IMR-90 (cell line): Measurements from ENCODE around the gene PITPNB. TPM values are rescaled to one million over a fixed set of nuclear protein-coding genes. Genes with fewer than 3 reads are reported as not detected.

ENCODE experiments used
- ATAC-seq: fragments of 200-7000 bp; cut with Tn5 transposase; 2 replicates; pipeline ENCODE4 v1.9.1; 2020; ENCODE audit warnings: low read depth, mild to moderate bottlenecking, moderate library complexity
- BruUV-seq: library from RNA; stranded (reverse); fragments of 400-500 nt; replicated peaks from 2 replicates; lab custom pipeline; 2021; lab: Mats Ljungman, UMichigan
- CTCF ChIA-PET: fragments of 300-600 bp; formaldehyde crosslinking; extraction: SDS; loops from one replicate; lab custom pipeline; 2021; ENCODE audit warnings: antibody characterized with exemption; lab: Yijun Ruan, JAX
- POLR2A ChIA-PET: fragments of 300-600 bp; sonication (Branson Sonifier 250); formaldehyde crosslinking; loops from one replicate; lab custom pipeline; 2022; ENCODE audit warnings: antibody characterized with exemption; ENCODE audit not compliant: unreplicated experiment; lab: Charles Lee
- DNase-seq: peaks from one replicate; pipeline ENCODE4 v3.0.0; 2013
- H2AFZ ChIP-seq: replicated peaks from 2 replicates; pipeline ENCODE3; 2013; ENCODE audit warnings: low read length, mild to moderate bottlenecking; ENCODE audit not compliant: poor library complexity
- H2AK5ac ChIP-seq: 2 replicates; pipeline ENCODE4 v1.6.1; 2013; ENCODE audit warnings: low read depth, low read length, inconsistent platforms
- H2AK9ac ChIP-seq: replicated peaks from 2 replicates; pipeline ENCODE3; 2013; ENCODE audit warnings: mild to moderate bottlenecking, low read depth, low read length, moderate library complexity; ENCODE audit not compliant: poor library complexity
- H2BK120ac ChIP-seq: 2 replicates; pipeline ENCODE4 v1.6.1; 2013; ENCODE audit warnings: low read depth, low read length, inconsistent platforms
- H2BK15ac ChIP-seq: 3 replicates; pipeline ENCODE4 v1.6.1; 2013; ENCODE audit warnings: low read depth, low read length, inconsistent platforms
- H2BK20ac ChIP-seq: 2 replicates; pipeline ENCODE4 v1.6.1; 2013; ENCODE audit warnings: low read depth, mild to moderate bottlenecking, inconsistent platforms, low read length, moderate library complexity
- H2BK5ac ChIP-seq: 2 replicates; pipeline ENCODE4 v1.6.1; 2013; ENCODE audit warnings: mild to moderate bottlenecking, low read depth, low read length, inconsistent platforms; ENCODE audit not compliant: poor library complexity, severe bottlenecking
- H3K14ac ChIP-seq: replicated peaks from 2 replicates; pipeline ENCODE4 v1.6.1; 2013; ENCODE audit warnings: low read depth, low read length, inconsistent platforms
- H3K18ac ChIP-seq: 2 replicates; pipeline ENCODE4 v1.6.1; 2013; ENCODE audit warnings: low read depth, low read length, control low read depth
- H3K23ac ChIP-seq: 2 replicates; pipeline ENCODE4 v1.6.1; 2013; ENCODE audit warnings: low read depth, low read length, inconsistent platforms
- H3K27ac ChIP-seq: 2 replicates; pipeline ENCODE4 v1.5.1; 2013; ENCODE audit warnings: mild to moderate bottlenecking, control low read depth, low read length; ENCODE audit not compliant: insufficient read depth
- H3K27me3 ChIP-seq: 2 replicates; pipeline ENCODE4 v1.6.1; 2013; ENCODE audit warnings: low read length; ENCODE audit not compliant: control insufficient read depth, insufficient read depth
- H3K36me3 ChIP-seq: 2 replicates; pipeline ENCODE4 v1.6.1; 2013; ENCODE audit warnings: low read length, mixed read lengths; ENCODE audit not compliant: control insufficient read depth, insufficient read depth
- H3K4ac ChIP-seq: 2 replicates; pipeline ENCODE4 v1.6.1; 2013; ENCODE audit warnings: low read depth, low read length, inconsistent platforms
- H3K4me1 ChIP-seq: 2 replicates; pipeline ENCODE4 v1.6.1; 2013; ENCODE audit warnings: low read length, mixed read lengths; ENCODE audit not compliant: control insufficient read depth, insufficient read depth
- H3K4me2 ChIP-seq: 2 replicates; pipeline ENCODE4 v1.6.1; 2013; ENCODE audit warnings: low read depth, mild to moderate bottlenecking, control low read depth, low read length, moderate library complexity
- H3K4me3 ChIP-seq: 2 replicates; pipeline ENCODE4 v1.5.1; 2013; ENCODE audit warnings: low read depth, mild to moderate bottlenecking, control low read depth, low read length, moderate library complexity; ENCODE audit not compliant: insufficient read depth
- H3K56ac ChIP-seq: 2 replicates; pipeline ENCODE4 v1.6.1; 2013; ENCODE audit warnings: low read length, inconsistent platforms; ENCODE audit not compliant: insufficient read depth; ENCODE audit errors: extremely low read depth
- H3K79me1 ChIP-seq, 2 experiments: 2 replicates each; pipeline ENCODE4 v1.6.1; 2013; ENCODE audit warnings: low read length in 2 of 2, inconsistent platforms in 1 of 2, low read depth in 1 of 2
- H3K9ac ChIP-seq: 2 replicates; pipeline ENCODE4 v1.6.1; 2013; ENCODE audit warnings: low read depth, low read length, control low read depth
- H3K9me1 ChIP-seq: 2 replicates; pipeline ENCODE4 v1.6.1; 2013; ENCODE audit warnings: low read length, inconsistent platforms; ENCODE audit not compliant: insufficient read depth
- H3K9me3 ChIP-seq: 2 replicates; pipeline ENCODE4 v1.6.1; 2013; ENCODE audit warnings: low read length; ENCODE audit not compliant: control insufficient read depth, insufficient read depth
- H4K20me1 ChIP-seq: 2 replicates; pipeline ENCODE4 v1.6.1; 2013; ENCODE audit warnings: low read length, inconsistent platforms; ENCODE audit not compliant: insufficient read depth
- H4K5ac ChIP-seq: 2 replicates; pipeline ENCODE4 v1.6.1; 2013; ENCODE audit warnings: mild to moderate bottlenecking, low read depth, low read length, control low read depth
- H4K8ac ChIP-seq, 2 experiments: 2 replicates each; pipeline ENCODE4 v1.6.1; 2013; ENCODE audit warnings: low read depth in 2 of 2, low read length in 2 of 2, control low read depth in 1 of 2, inconsistent platforms in 1 of 2
- H4K91ac ChIP-seq: 2 replicates; pipeline ENCODE4 v1.6.1; 2013; ENCODE audit warnings: low read depth, low read length, inconsistent platforms; ENCODE audit not compliant: insufficient read depth
- BHLHE40 ChIP-seq: fragments of 150-350 bp; IDR thresholded peaks from 2 replicates; pipeline ENCODE4 v1.6.1; 2016; ENCODE audit warnings: mild to moderate bottlenecking, low read depth, low read length
- CEBPB ChIP-seq: IDR thresholded peaks from 2 replicates; pipeline ENCODE4 v1.6.1; 2012; ENCODE audit warnings: low read depth, low read length, improper control_type of control experiment
- CHD1 ChIP-seq: IDR thresholded peaks from 2 replicates; pipeline ENCODE4 v1.6.1; 2012; ENCODE audit warnings: low read depth, low read length, improper control_type of control experiment
- CTCF ChIP-seq: conservative IDR thresholded peaks from 2 replicates; pipeline ENCODE4 v1.5.1; 2012; ENCODE audit warnings: mild to moderate bottlenecking, low read depth, low read length, improper control_type of control experiment
- ELK1 ChIP-seq: fragments of 150-350 bp; IDR thresholded peaks from 2 replicates; pipeline ENCODE4 v1.6.1; 2016; ENCODE audit warnings: low read depth, mild to moderate bottlenecking, low read length, moderate library complexity, borderline replicate concordance
- FOS ChIP-seq: fragments of 150-350 bp; IDR thresholded peaks from 2 replicates; pipeline ENCODE4 v1.6.1; 2016; ENCODE audit warnings: low read depth, low read length
- MAFK ChIP-seq: IDR thresholded peaks from 2 replicates; pipeline ENCODE4 v1.6.1; 2012; ENCODE audit warnings: low read depth, low read length, improper control_type of control experiment
- MAZ ChIP-seq: IDR thresholded peaks from 2 replicates; pipeline ENCODE4 v1.6.1; 2012; ENCODE audit warnings: low read depth, mild to moderate bottlenecking, low read length, improper control_type of control experiment, moderate library complexity, borderline replicate concordance
- MXI1 ChIP-seq: IDR thresholded peaks from 2 replicates; pipeline ENCODE4 v1.6.1; 2012; ENCODE audit warnings: low read depth, mild to moderate bottlenecking, low read length, moderate library complexity, borderline replicate concordance
- NFE2L2 ChIP-seq: fragments of 150-350 bp; IDR thresholded peaks from 2 replicates; pipeline ENCODE4 v1.6.1; 2016; ENCODE audit warnings: low read depth, mild to moderate bottlenecking, low read length
- POLR2A ChIP-seq: IDR thresholded peaks from 2 replicates; pipeline ENCODE4 v1.6.1; 2012; ENCODE audit warnings: mild to moderate bottlenecking, low read depth, low read length
- RAD21 ChIP-seq: IDR thresholded peaks from 2 replicates; pipeline ENCODE4 v1.6.1; 2012; ENCODE audit warnings: low read length, improper control_type of control experiment
- RCOR1 ChIP-seq: IDR thresholded peaks from 2 replicates; pipeline ENCODE4 v1.6.1; 2012; ENCODE audit warnings: mild to moderate bottlenecking, low read length, improper control_type of control experiment; ENCODE audit not compliant: insufficient replicate concordance
- RFX5 ChIP-seq: IDR thresholded peaks from 2 replicates; pipeline ENCODE4 v1.8.0; 2012; ENCODE audit warnings: low read depth, mild to moderate bottlenecking, low read length, moderate library complexity
- SMC3 ChIP-seq: fragments of 150-350 bp; IDR thresholded peaks from 2 replicates; pipeline ENCODE4 v1.6.1; 2016; ENCODE audit warnings: low read depth, mild to moderate bottlenecking, antibody characterized with exemption, low read length, moderate library complexity
- USF2 ChIP-seq: fragments of 150-350 bp; IDR thresholded peaks from 2 replicates; pipeline ENCODE4 v1.6.1; 2017; ENCODE audit warnings: mild to moderate bottlenecking, antibody characterized with exemption, low read length, low read depth
- WGBS, 2 experiments: methylation state at CpG; one replicate each; pipeline versions ENCODE4 v1.1.5 to v1.1.7; 2013; ENCODE audit warnings: missing lambda C conversion rate in 2 of 2; ENCODE audit not compliant: insufficient read length in 1 of 2; ENCODE audit errors: extremely low coverage in 2 of 2; 5-methylcytosine and 5-hydroxymethylcytosine counted together
- dilution Hi-C: fragments of 300-500 bp; cut with HindIII; formaldehyde crosslinking; loops from one replicate; pipeline ENCODE4 v1.14.3; 2018; ENCODE audit warnings: low sequenced_read_pairs; ENCODE audit not compliant: unreplicated experiment
- in situ Hi-C: fragments of 300-500 bp; cut with MboI; formaldehyde crosslinking; loops from 3 replicates; pipeline ENCODE4 v1.14.3; 2019; ENCODE audit warnings: low sequenced_read_pairs, inconsistent platforms, mixed read lengths
- intact Hi-C: fragments of 100-400 bp; cut with micrococcal nuclease; formaldehyde crosslinking; loops from 2 replicates; pipeline ENCODE4 v1.10.0; 2022
- polyA plus RNA-seq, 3 experiments: library from polyadenylated mRNA; depleted of rRNA; stranded (reverse); fragments of >200 nt; gene quantifications; 2 replicates each; pipeline ENCODE4 v1.2.3, GENCODE V29; 2012; ENCODE audit warnings: low replicate concordance in 1 of 3
- total RNA-seq: library from RNA; depleted of rRNA; stranded (reverse); fragments of >200 nt; gene quantifications from 2 replicates; pipeline ENCODE4 v1.2.3, GENCODE V29; 2012

Gene PITPNB
- total and polyA plus RNA-seq, 2 of the 4 experiments (the other 2 are of a cell fraction) = 19.7 to 54.5 TPM

GRCh38 chr22:27809226-27809603, 109.8 kb downstream of the PITPNB start:
- BruUV-seq = no TSS peak
- no peaks in the 10 kb centered on the region for H4K20me1 ChIP-seq
- intact Hi-C loops (loop anchor here (10.0 kb wide), 2 partner anchors 196 to 274 kb away; no protein-coding TSS in a partner anchor), dilution Hi-C loops (no loop called here), in situ Hi-C loops (loop anchor here (10.0 kb wide), 1 partner anchor 404 kb away; no protein-coding TSS in a partner anchor)
- no peaks in the 10 kb centered on the region for H3K9me3 ChIP-seq
- H3K4ac ChIP-seq = no peak overlapping the region; the same call in 1 of the 2 replicates
- no peak overlapping the region for H3K18ac ChIP-seq
- no peak overlapping the region for H3K4me3 ChIP-seq
- H2BK5ac ChIP-seq = no peak overlapping the region
- peak overlapping the region; percentile 51; the same call in 1 of the 2 replicates for H3K23ac ChIP-seq
- no peaks in the 10 kb centered on the region for H3K27me3 ChIP-seq
- H3K79me1 ChIP-seq = no peaks in the 10 kb centered on the region
- no peak overlapping the region for H4K91ac ChIP-seq
- ChIA-PET CTCF (interaction anchor here (0.5 kb wide), 1 partner anchor 1035 kb away, joined by 3 read pairs; no protein-coding TSS in a partner anchor), POLR2A (no interaction called here)
- no peak for DNase-seq
- no peak overlapping the region for H2BK15ac ChIP-seq
- no peak overlapping the region for H3K14ac ChIP-seq
- H3K56ac ChIP-seq = no peak overlapping the region
- no peak overlapping the region for H2BK120ac ChIP-seq
- WGBS, 2 experiments = no CpG with 5 or more reads among the region's 5 CpGs
- no peaks in the 10 kb centered on the region for H3K36me3 ChIP-seq
- H4K8ac ChIP-seq = no peak overlapping the region
- H2BK20ac ChIP-seq = no peak overlapping the region
- peaks cover 17% of the 10 kb centered on the region for H3K4me1 ChIP-seq
- H2AFZ ChIP-seq = peak overlapping the region; percentile 5
- 0 out of 2 replicates have a peak, but pooled peaks cover 3% of the 10 kb centered on the region for H3K9me1 ChIP-seq
- peak overlapping the region; percentile 1; the same call in 1 of the 2 replicates for H2AK5ac ChIP-seq
- H4K5ac ChIP-seq = no peak overlapping the region
- no peak overlapping the region for H3K27ac ChIP-seq
- no peak for ATAC-seq
- no peak overlapping the region for H3K9ac ChIP-seq
- H3K4me2 ChIP-seq = no peak overlapping the region
- no peak overlapping the region for H2AK9ac ChIP-seq
- TF ChIP-seq USF2 (no peak), BHLHE40 (no peak), RCOR1 (no peak), CHD1 (no peak), ELK1 (no peak), CTCF (no peak), POLR2A (no peak), MXI1 (no peak), MAZ (no peak), FOS (no peak), MAFK (no peak), NFE2L2 (no peak), CEBPB (no peak), RAD21 (no peak), SMC3 (no peak), RFX5 (no peak)
